Stromal cell of bone marrow (primary cell): ENCODE measurements around the gene HSD3B7.

Experiments used
- DNase-seq: peaks from one replicate; pipeline ENCODE4 v3.0.0-alpha.2; 2012; ENCODE audit warnings: low read depth

Gene HSD3B7

DNA sequence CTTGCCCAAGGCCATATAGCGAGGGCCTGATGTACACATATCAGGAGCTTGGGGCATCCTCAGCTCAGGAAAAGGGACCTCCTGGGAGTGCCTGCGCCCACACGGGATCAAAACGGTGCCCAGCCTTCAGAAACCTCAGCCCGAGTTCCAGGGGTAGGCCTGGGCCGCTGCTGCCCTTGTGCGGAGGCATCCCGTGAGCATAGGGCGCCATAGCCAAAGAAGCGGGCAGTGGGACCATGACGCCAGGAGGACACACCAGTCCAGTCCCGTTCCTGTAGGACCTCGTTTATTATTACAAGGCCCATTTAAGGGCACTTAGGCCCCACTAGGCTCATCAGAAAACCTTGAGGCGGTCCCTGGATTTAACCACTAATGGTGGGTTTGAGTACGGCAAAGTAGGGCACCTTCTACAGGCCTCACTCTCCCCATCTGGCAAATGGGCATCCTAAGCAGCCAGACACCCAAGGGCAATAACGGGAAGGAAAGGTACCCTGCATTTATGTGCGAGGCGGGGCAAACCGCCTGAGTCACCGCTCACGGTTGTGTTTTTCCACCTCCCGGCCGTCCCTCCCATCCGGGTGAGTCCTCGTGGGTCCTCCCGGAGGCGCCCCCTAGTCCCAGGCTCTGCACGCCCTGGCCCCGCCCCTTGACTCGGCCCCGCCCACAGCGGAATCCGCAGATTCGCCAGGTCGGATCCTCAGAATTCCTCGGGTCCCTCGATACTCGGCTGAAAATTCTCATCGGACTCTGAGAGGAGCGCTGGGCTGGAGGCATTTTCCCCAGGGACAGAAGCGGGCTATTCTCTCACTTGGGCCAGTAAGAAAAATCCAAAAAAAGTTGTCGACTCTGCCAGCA lies 28.2 kb upstream of the HSD3B7 start:
- peak; percentile 69 for DNase-seq

DNA sequence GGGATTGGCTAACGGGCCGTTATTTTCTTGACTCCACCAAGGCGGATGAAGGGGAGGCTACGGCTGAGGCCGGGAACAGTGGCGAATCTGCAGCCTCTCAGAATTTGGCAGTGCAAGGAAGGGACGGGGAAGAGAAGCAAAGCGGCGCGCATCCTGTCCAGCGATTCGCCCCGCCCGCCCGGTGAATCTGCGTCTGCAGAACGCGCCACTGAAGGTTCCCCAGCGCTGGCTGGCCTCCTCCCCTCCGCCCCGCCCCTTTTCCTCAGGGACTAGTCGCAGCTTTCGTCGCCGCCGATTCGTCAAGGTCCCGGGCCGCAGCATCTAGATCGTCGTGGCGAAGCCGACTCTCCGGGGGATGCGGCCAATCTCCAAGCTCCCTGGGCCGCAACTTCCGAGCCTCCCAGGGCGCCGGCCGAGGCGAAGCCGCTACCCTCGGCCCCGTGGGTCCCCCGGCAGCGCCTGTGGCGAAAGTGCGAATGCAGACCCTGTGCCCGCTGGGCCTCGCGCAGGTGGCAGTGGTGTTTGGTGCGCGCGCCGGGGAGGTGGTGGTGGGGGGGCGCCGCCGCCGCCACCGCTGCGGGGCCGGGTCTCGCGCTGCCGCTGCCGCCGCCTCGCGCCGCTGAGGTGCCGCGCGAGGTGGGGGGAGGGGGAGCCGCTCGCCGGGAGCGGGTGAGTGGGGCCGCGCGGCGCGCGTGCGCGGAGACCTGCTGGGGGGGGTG lies 27.4 kb upstream of the HSD3B7 start, which contains the start of gene SETD1A:
SETD1A (plus strand) TSS at position 299 of the 719 bp plus-strand sequence. CDS start 978 bp downstream, outside the sequence.
- peak; percentile 87 for DNase-seq

DNA sequence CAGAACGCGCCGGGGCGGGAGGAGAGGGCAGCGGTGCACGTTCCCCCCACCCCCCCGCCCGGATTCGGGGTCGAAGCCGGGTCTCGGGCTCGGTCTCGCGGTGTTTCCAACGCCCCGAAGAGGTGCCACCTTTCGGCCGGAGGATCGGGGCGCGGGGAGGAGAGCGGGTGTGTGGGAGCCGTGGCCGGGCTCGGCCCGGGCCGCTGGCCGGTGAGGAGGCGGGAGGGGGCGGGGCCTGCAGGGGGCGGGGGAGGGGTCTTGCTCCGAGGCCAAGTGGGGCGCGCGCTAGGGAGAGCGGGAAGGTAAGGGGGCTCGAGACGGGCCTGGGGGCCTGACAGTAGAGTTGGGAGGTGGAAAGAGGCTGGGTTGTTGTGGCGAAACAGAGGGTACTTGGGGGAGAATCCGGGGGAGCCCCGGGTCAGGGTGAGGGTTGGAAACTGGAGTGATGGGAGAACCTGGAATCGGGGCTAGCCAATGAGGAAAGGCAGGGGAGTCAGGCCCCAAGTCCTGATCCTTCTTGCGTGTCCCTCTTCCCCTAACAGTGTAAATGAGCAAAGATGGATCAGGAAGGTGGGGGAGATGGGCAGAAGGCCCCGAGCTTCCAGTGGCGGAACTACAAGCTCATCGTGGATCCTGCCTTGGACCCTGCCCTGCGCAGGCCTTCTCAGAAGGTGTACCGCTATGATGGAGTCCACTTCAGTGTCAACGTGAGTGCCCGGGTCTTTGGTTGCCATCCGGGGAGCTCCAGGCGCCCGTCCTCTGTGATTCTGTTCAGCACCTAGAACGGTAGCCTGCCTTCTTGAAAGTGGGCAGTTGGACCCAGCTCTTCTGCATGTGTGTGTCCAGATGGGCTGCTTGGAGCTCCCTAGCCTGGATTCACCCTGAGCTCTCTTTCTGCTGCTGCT lies 26.6 kb upstream of the HSD3B7 start:
- DNase-seq: peak; percentile 25

DNA sequence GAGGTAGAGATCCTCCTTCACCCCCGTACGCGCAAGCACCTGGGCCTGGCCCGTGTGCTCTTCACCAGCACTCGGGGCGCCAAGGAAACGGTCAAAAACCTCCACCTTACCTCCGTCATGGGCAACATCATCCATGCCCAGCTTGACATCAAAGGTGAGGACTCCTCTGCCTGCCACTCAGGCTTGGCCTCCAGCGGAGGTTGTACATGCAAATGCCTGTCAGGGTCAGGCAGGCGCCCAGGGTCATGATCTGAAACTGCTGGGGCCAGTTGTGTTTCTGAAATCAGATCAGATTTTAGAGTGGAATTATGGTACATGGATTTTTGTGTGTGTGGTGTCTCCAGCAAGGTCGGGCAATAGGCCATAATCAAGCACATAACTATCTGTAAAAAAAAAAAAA lies 23.6 kb upstream of the HSD3B7 start:
- no peak for DNase-seq

DNA sequence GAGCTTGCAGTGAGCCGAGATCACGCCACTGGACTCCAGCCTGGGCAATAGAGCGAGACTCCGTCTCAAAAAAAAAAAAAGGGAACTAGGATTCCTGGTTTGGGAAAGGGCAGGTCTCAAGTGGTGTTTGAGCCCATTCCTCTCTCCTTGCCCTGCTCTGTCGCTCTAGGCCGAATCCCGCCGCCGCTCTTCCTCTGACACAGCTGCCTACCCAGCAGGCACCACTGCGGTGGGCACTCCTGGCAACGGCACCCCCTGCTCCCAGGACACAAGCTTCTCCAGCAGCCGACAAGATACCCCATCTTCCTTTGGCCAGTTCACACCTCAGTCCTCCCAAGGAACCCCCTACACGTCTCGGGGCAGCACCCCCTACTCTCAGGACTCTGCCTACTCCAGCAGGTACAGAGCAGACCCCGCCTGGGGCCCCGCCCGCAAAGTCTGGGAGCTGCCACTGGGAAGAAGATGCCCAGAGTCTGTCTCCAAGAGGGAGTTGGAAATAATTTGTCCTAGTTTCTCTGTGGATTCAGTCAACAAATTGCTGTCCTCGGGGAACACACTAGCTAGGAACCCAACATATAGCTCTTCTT lies 21.0 kb upstream of the HSD3B7 start:
- no peak for DNase-seq

DNA sequence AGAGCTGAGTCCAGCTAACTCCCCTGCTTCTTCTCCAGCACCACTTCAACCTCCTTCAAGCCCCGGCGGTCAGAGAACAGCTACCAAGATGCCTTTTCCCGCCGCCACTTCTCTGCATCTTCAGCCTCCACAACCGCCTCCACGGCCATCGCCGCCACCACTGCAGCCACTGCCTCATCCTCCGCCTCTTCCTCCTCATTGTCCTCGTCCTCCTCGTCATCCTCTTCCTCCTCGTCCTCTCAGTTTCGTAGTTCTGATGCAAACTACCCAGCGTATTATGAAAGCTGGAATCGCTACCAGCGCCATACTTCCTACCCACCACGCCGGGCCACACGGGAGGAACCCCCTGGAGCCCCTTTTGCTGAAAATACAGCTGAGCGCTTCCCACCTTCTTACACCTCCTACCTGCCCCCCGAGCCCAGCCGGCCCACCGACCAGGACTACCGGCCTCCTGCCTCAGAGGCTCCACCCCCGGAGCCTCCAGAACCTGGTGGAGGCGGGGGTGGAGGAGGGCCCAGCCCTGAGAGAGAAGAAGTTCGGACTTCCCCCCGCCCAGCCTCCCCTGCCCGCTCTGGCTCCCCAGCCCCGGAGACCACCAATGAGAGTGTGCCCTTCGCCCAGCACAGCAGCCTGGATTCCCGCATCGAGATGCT lies 20.3 kb upstream of the HSD3B7 start:
- DNase-seq: no peak

DNA sequence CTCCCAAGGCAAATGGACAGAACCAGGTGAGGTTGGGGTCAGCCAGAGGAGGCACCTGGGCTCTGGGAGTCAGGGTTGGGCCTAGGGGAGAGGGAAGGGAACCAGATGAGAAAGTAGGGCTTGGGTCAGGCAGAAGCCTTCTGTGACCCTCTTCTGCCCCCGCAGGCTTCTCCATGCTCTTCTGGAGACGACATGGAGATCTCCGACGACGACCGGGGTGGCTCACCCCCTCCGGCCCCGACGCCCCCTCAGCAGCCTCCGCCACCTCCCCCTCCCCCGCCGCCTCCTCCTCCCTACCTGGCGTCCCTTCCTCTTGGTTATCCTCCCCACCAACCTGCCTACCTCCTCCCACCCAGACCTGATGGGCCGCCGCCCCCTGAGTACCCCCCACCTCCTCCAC lies 19.6 kb upstream of the HSD3B7 start:
- DNase-seq: no peak

DNA sequence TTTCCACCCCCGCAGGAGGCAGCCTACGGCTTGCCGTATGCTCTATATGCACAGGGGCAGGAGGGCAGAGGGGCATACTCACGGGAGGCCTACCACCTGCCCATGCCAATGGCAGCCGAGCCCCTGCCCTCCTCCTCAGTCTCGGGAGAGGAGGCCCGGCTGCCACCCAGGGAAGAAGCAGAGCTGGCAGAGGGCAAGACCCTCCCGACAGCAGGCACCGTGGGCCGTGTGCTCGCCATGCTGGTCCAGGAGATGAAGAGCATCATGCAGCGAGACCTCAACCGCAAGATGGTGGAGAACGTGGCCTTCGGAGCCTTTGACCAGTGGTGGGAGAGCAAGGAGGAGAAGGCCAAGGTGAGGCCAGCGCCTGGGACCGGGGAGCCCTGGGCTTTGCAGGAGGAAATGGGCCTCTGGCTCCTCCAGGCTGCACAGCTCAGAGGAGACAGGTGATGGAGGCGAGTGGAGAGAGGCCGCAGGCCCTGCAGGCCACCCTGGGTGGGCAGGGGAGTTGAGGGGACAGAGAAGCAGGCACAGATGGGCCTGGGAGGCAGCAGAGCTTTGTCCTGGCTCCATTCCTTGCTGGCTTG lies 18.9 kb upstream of the HSD3B7 start:
- DNase-seq: no peak

DNA sequence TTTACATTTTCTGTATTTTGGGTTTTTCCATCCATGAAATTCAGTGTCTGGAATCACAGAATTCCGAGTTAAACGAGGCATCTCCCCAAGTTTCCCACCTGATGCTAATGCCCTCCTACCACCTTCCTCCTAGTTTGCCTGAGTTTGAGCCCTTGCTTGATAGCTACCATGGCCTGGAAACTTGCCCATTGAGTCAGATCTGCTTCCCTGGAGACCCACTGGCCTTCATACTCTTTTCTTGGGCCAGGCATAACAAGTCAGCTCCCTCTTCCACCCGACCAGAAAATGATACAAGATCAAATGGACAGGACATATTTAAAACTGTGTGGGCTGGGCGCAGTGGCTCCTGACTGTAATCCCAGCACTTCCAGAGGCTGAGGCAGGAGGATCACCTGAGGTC lies 17.2 kb upstream of the HSD3B7 start:
- peak; percentile 48 for DNase-seq

DNA sequence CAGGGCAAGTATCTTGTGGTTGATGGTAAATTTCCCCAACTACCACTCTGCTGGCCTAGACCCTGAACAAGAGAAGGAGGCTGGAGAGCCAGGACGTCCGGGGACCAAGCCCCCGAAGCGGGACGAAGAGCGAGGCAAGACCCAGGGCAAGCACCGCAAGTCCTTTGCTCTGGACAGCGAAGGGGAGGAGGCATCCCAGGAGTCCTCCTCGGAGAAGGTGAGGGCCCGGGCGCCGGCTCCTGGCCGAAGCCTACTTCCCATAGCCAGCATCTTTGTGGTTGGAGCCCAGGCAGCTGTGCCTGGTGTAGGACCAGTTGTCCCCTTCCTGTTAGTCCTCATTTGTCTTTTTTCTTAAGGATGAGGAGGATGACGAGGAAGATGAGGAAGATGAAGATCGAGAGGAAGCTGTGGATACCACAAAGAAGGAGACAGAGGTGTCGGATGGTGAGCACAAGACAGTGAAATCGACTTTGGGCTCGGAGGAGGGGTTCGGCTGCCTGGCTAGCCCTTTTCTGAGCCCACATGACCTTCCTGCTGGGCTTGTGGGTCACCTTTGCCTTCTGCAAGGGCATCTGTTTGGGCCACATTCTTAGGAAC lies 15.7 kb upstream of the HSD3B7 start:
- DNase-seq: no peak

DNA sequence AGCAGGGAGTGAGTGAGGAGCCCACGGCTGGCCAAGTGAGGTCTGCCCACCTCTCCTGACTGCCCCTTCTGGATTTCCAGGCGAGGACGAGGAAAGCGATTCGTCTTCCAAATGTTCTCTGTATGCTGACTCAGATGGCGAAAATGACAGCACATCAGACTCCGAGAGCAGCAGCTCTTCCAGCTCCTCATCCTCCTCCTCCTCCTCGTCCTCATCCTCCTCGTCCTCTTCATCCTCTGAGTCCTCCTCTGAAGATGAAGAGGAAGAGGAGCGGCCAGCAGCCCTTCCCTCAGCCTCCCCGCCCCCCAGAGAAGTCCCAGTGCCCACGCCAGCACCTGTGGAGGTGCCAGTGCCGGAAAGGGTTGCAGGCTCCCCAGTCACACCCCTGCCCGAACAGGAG lies 13.7 kb upstream of the HSD3B7 start:
- DNase-seq: no peak

DNA sequence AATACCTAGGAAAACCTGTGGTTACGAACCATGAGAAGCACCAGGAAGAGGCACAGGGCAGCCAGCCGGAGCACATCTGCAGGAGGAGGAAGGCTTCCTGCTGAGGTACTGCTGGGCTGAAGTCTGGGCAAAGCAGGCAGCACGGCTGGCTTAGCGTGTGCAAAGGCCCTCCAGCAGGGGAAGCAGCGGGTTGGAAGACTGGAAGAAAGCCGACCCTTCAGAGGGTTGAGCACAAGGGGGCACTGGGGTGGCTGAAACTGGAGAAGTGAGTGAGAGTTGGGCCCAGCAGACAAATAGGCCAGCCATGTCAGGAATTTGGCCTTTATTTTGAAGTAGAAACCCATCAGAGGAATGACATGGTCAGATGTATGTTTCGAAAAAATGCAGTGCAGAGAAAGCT lies 12.1 kb upstream of the HSD3B7 start:
- no peak for DNase-seq

DNA sequence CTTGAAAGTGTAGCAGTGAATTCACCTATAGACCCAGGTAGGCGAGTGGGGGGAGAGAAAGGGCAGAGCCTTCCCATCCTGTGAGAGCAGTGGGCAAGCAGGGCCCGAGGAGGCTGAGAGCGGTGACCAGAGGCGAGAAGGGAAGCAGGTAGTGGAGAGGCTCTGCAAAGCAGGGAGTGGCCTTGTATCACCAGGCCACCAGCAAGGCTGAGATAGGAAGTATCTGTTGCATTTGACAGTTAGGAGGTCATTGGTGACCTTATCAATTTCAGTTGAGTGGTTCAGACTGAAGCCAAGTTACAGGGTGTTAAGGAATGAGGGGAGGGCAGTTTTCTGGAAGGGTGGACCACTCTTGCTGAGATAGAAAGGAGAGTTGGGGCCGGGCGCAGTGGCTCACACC lies 10.7 kb upstream of the HSD3B7 start:
- no peak for DNase-seq

DNA sequence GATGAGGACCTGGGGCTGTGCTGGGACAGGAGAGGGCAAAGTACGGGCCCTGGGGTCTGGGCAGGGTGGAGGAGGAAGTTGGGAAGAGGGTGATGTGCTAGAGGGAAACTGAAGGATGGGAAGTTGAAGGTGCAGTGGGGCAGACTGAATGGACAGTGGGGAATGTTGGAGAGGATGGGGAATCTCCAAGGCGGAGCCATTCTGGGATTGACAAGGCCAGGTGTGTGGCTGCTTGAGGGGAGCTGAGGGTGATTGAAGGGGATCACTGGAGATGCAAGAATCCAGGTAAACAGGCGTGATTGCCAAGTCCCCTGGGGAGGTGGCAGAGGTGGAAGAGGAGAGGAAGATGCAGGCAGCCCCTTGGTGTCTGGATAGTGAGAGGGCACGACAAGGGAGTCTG lies 8.5 kb upstream of the HSD3B7 start:
- no peak for DNase-seq

DNA sequence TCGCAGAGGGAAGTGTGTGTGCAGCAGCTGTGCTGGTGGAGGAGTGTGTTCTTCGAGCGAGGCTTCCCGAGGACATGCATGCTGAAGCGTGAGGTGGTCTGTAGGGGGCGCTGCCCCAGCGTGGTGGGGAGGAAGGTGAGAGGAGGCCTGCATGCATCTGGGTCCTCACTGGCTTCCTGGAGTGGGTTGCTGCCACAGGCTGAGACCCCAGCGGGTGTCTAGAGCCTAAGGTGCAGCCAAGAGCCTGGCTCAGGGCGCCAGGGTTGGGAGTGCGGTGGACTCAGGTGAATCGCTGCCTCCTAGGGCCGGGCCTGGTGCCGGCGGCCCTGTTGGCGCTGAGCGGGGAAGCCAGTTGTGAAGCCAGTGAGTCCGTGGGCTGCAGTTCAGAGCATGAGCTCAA lies 7.5 kb upstream of the HSD3B7 start:
- DNase-seq: no peak

DNA sequence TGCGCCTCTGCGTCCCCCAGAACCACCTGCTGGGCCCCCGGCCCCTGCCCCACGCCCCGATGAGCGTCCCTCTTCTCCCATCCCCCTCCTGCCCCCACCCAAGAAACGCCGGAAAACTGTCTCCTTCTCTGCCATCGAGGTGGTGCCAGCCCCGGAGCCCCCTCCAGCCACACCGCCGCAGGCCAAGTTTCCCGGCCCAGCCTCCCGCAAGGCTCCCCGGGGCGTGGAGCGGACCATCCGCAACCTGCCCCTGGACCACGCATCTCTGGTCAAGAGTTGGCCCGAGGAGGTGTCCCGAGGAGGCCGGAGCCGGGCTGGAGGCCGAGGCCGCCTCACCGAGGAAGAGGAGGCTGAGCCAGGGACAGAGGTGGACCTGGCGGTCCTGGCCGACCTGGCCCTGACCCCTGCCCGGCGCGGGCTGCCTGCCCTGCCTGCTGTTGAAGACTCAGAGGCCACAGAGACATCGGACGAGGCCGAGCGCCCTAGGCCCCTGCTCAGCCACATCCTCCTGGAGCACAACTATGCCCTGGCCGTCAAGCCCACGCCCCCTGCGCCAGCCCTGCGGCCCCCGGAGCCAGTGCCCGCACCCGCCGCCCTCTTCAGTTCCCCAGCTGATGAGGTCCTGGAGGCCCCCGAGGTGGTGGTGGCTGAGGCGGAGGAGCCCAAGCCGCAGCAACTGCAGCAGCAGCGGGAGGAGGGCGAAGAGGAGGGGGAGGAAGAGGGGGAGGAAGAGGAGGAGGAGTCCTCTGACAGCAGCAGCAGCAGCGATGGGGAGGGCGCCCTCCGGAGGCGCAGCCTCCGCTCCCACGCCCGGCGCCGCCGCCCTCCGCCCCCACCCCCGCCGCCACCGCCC lies 5.6 kb upstream of the HSD3B7 start:
- DNase-seq: no peak

DNA sequence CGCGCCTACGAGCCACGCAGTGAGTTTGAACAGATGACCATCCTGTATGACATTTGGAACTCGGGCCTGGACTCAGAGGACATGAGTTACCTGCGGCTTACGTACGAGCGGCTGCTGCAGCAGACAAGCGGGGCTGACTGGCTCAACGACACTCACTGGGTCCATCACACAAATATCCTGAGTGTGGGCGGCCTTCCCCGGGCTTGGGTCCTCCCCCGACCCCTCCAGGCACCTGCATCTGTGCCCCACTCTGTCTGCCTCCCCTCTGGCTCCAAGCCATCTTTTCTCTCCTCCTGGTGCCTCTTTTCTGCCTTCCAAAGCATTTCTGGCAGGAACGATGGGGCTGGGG lies 5.0 kb upstream of the HSD3B7 start:
- no peak for DNase-seq

DNA sequence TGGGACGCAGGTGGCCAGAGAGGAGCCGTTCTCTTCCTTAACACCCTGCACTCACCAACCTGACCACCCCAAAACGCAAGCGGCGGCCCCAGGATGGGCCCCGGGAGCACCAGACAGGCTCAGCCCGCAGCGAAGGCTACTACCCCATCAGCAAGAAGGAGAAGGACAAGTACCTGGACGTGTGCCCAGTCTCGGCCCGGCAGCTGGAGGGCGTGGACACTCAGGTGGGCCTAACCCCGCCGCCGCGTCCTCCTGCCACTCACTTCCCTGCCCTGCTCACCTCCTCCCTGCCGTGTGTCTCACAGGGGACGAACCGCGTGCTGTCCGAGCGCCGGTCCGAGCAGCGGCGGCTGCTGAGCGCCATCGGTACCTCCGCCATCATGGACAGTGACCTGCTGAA lies 4.6 kb upstream of the HSD3B7 start:
- DNase-seq: no peak

DNA sequence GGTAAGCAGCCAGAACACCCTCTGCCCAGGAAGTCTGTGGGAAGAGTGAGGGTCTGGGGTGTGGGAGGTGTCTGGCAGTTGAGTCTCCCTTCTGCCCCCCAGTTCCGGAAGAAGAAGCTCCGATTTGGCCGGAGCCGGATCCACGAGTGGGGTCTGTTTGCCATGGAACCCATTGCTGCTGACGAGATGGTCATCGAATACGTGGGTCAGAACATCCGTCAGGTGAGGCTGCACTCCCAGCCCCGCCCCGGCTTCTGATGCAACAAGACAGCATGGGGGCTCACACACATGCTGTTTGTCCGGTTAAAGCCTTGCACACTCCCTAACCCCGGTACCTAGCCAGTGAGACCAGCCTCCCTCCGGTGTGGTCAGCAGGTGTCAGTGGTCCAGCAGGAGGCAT lies 4.0 kb upstream of the HSD3B7 start:
- no peak for DNase-seq
